Measurements from ENCODE around the gene EGFL8. TPM values are rescaled to one million over a fixed set of nuclear protein-coding genes. Genes with fewer than 3 reads are reported as not detected.
A peak's percentile ranks its signal among the peaks of the same experiment; 100 is the strongest.

The EGFL8 gene
- total and polyA plus RNA-seq, 9 of the 15 experiments (the other 6 are each of a cell fraction or from before 2014, with no cell fraction given), result 2.2 to 47.4 (median 14.2) TPM

DNA sequence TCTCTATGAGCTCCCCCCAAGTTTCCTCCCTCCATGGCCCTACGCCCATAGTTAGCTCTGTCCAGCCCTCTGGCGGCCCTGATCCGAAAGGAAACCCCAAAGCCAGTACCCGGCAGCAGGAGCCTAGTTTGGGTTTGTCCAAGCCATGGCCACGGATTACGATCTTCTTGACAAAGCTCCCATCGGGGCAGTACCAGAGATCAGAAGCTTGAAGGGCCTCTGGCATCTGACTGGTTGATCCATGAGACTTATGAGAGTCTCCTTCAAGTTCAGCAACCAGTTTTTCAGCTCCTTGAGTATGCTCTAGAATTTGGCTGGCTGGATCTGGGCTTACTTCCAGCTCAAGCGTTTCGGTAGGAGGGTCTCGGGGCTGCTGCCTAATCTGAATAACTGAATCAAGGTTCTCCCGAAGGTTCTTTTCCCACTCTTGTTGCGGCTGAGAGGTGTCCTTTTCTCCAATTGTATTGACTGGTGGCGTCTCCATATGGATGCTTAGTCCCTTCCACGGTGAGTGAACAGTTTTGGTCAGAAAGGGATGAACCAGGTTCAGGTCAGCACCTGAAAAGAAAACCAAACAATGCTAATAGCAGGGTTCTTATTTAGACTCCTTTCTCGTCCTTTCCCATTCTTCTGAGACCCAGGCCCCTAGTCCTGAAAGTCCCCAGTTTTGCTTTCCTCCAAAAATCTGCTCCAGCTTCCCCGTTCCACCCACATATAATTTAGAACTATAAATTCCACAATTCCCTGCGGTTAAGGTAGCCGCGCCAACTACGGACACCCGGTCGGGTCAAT is 34.9 kb upstream of the EGFL8 start (continued):
- TF ChIP-seq TEAD2 (tag; IDR thresholded peaks at IDR 0.05) (no peak), PTTG1 (tag; IDR thresholded peaks at IDR 0.05; ENCODE audit: low read depth) (no peak), CHD2 (IDR thresholded peaks at IDR 0.05; ENCODE audit: low read depth, low read length) (no peak), DPF2 (IDR thresholded peaks at IDR 0.05) (0 out of 2 replicates have a peak, but pooled peaks have one; percentile 13), ZNF12 (CRISPR knock-in tag; IDR thresholded peaks at IDR 0.05) (no peak), VEZF1 (CRISPR knock-in tag; IDR thresholded peaks at IDR 0.05) (no peak), U2AF2 (optimal IDR thresholded peaks at IDR 0.05; ENCODE audit: low read depth, low read length) (no peak), GMEB1 (CRISPR knock-in tag; IDR thresholded peaks at IDR 0.05) (no peak), ZNF76 (CRISPR knock-in tag; IDR thresholded peaks at IDR 0.05; ENCODE audit: borderline replicate concordance) (no peak), NRF1 (conservative IDR thresholded peaks at IDR 0.05 in 1 of 2, IDR thresholded peaks at IDR 0.05 in 1 of 2) (no peak), SMAD1 (IDR thresholded peaks at IDR 0.05; ENCODE audit: low read depth, low read length, partially characterized antibody) (no peak), ZC3H4 (CRISPR knock-in tag; IDR thresholded peaks at IDR 0.05; ENCODE audit: borderline replicate concordance) (no peak), GABPB1 (CRISPR knock-in tag; IDR thresholded peaks at IDR 0.05) (no peak), RFX5 (IDR thresholded peaks at IDR 0.05; ENCODE audit: low read depth, low read length) (no peak), ETS2 (tag; IDR thresholded peaks at IDR 0.05; ENCODE audit: borderline replicate concordance, poor library complexity, severe bottlenecking) (no peak), ZFX (CRISPR knock-in tag; IDR thresholded peaks at IDR 0.05) (no peak)

Data from K562 (cell line).